Stomach smooth muscle (tissue), 2 donors: Measurements from ENCODE around the gene PCDHGB4.
"Not testable (repeated sequence)": the region's sequence is repeated elsewhere in the genome, so short reads cannot be mapped to it uniquely, and the experiment has no call there.

Experiments
- H3K27ac ChIP-seq: one replicate; pipeline ENCODE4 v1.7.0; 2013; ENCODE audit warnings: mild to moderate bottlenecking, low read length, inconsistent platforms
- H3K27me3 ChIP-seq, 2 donors: one replicate each; pipeline ENCODE4 v1.7.0; 2013; ENCODE audit warnings: low read length in 2 of 2; ENCODE audit not compliant: insufficient read depth in 2 of 2, control insufficient read depth in 1 of 2
- H3K36me3 ChIP-seq, 2 donors: one replicate each; pipeline ENCODE4 v1.7.0; 2013; ENCODE audit warnings: low read length in 2 of 2; ENCODE audit not compliant: control insufficient read depth in 2 of 2, insufficient read depth in 2 of 2
- H3K4me1 ChIP-seq: one replicate; pipeline ENCODE4 v1.7.0; 2013; ENCODE audit warnings: low read length; ENCODE audit not compliant: control insufficient read depth, insufficient read depth
- H3K4me3 ChIP-seq, 2 donors: one replicate each; pipeline ENCODE4 v1.7.0; 2013; ENCODE audit warnings: low read length in 2 of 2
- H3K9ac ChIP-seq, 2 donors: one replicate each; pipeline ENCODE4 v1.7.0; 2013; ENCODE audit warnings: low read length in 2 of 2, mild to moderate bottlenecking in 1 of 2
- H3K9me3 ChIP-seq, 2 donors: one replicate each; pipeline ENCODE4 v1.7.0; 2013; ENCODE audit warnings: low read length in 2 of 2; ENCODE audit not compliant: control insufficient read depth in 2 of 2
- donor health status: healthy.
- donor health status: Pancreatic carcinoma.

The PCDHGB4 gene

GRCh38 chr5:141388661-141389060, 1.2 kb downstream of the PCDHGB4 start:
- peak overlapping the region in 1 of 2 donors; percentile 38 for H3K4me3 ChIP-seq
- peaks cover 0 to 3% of the 10 kb centered on the region in 2 donors for H3K36me3 ChIP-seq
- H3K4me1 ChIP-seq: no peaks in the 10 kb centered on the region
- no peak overlapping the region for H3K9ac ChIP-seq
- H3K9me3 ChIP-seq: peaks cover 52 to 77% of the 10 kb centered on the region in 2 donors
- H3K27me3 ChIP-seq: peaks cover 0 to 3% of the 10 kb centered on the region in 2 donors
- no peak overlapping the region for H3K27ac ChIP-seq

DNA sequence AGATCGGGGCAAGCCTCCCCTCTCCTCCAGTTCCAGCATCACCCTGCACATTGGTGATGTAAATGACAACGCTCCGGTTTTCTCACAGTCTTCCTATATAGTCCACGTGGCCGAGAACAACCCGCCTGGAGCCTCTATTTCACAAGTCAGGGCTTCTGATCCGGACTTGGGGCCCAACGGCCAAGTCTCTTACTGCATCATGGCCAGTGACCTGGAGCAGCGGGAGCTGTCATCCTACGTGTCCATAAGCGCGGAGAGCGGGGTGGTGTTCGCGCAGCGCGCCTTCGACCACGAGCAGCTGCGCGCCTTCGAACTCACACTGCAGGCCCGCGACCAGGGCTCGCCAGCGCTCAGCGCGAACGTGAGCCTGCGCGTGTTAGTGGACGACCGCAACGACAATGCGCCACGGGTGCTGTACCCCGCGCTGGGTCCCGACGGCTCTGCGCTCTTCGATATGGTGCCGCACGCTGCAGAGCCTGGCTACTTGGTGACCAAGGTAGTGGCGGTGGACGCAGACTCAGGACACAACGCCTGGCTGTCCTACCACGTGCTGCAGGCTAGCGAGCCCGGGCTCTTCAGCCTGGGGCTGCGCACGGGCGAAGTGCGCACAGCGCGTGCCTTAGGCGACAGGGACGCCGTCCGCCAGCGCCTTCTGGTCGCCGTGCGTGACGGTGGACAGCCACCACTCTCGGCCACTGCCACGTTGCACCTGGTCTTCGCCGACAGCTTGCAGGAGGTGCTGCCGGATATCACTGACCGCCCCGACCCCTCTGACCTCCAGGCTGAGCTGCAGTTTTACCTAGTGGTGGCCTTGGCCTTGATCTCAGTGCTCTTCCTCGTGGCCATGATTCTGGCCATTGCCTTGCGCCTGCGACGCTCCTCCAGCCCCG, 1.9 kb downstream of the PCDHGB4 start:
- Histone ChIP-seq H3K36me3 (peaks cover 0 to 3% of the 10 kb centered on the region in 2 donors), H3K4me3 (peak overlapping the region; percentile 29 to 38), H3K27me3 (peaks cover 0 to 3% of the 10 kb centered on the region in 2 donors), H3K9me3 (peaks cover 49 to 75% of the 10 kb centered on the region in 2 donors), H3K27ac (no peak overlapping the region), H3K4me1 (no peaks in the 10 kb centered on the region), H3K9ac (no peak overlapping the region)

DNA sequence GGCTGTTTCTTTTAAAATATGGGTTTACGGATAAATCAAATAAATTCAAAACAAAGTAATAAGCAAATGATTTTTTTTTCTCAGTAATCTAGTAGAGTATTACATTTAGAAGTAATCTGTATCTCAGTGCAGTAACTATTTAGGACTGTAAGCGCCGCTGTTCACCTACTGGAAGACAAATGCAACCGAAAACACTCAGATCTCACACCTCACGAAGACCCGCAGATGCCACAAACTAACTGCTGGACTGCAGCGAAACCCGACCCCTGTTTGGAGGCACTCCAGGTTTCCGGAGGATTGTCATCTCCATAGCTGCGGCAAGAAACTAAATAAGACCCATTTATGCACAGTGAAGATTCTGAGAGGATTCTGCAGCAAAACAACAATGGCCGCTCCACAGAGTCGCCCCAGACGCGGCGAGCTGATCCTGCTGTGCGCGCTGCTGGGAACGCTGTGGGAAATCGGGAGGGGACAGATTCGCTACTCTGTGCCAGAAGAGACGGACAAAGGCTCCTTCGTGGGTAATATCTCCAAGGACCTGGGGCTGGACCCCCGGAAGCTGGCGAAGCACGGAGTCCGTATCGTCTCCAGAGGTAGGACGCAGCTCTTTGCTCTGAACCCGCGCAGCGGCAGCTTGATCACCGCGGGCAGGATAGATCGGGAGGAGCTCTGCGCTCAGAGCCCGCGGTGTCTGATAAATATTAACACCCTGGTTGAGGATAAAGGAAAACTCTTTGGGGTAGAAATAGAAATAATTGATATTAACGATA, 5.1 kb downstream of the PCDHGB4 start, which contains the start of gene PCDHGA8:
Gene PCDHGA8, plus strand, starts transcription at position 205 of the 770 bp plus-strand sequence. Its CDS starts 181 bp downstream, at position 386.
- Histone ChIP-seq H3K4me3 (peak within 1 kb of the TSS; percentile 15 to 37), H3K4me1 (no peaks in the 10 kb centered on the region), H3K9me3 (peaks cover 37 to 75% of the 10 kb centered on the region in 2 donors), H3K27ac (no peak within 1 kb of the TSS), H3K27me3 (peaks cover 0 to 3% of the 10 kb centered on the region in 2 donors), H3K9ac (no peak within 1 kb of the TSS), H3K36me3 (peaks cover 2 to 3% of the 10 kb centered on the region in 2 donors)

GRCh38 chr5:141393267-141393666, 5.8 kb downstream of the PCDHGB4 start:
- Histone ChIP-seq H3K9me3 (peaks cover 35 to 76% of the 10 kb centered on the region in 2 donors), H3K9ac (no peak overlapping the region), H3K4me1 (no peaks in the 10 kb centered on the region), H3K4me3 (peak overlapping the region in 1 of 2 donors; percentile 31), H3K36me3 (peaks cover 2 to 3% of the 10 kb centered on the region in 2 donors), H3K27ac (no peak overlapping the region), H3K27me3 (peaks cover 0 to 3% of the 10 kb centered on the region in 2 donors)

DNA sequence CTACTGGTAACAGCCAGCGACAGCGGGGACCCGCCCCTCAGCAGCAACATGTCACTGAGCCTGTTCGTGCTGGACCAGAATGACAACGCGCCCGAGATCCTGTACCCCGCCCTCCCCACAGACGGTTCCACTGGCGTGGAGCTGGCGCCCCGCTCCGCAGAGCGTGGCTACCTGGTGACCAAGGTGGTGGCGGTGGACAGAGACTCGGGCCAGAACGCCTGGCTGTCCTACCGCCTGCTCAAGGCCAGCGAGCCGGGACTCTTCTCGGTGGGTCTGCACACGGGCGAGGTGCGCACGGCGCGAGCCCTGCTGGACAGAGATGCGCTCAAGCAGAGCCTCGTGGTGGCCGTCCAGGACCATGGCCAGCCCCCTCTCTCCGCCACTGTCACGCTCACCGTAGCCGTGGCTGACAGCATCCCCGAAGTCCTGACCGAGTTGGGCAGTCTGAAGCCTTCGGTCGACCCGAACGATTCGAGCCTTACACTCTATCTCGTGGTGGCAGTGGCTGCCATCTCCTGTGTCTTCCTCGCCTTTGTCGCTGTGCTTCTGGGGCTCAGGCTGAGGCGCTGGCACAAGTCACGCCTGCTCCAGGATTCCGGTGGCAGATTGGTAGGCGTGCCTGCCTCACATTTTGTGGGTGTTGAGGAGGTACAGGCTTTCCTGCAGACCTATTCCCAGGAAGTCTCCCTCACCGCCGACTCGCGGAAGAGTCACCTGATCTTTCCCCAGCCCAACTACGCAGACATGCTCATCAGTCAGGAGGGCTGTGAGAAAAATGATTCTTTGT, 7.1 kb downstream of the PCDHGB4 start:
- not testable (repeated sequence) for H3K4me1 ChIP-seq, H3K27me3 ChIP-seq, H3K4me3 ChIP-seq, H3K36me3 ChIP-seq, H3K27ac ChIP-seq, H3K9ac ChIP-seq
- H3K9me3 ChIP-seq: peaks cover 32 to 76% of the 10 kb centered on the region in 2 donors

- Histone ChIP-seq H3K9me3 (peaks cover 18 to 71% of the 10 kb centered on the region in 2 donors), H3K4me3 (peak within 1 kb of the TSS; percentile 55 to 62)
- H3K27ac ChIP-seq, H3K9ac ChIP-seq, H3K36me3 ChIP-seq, H3K27me3 ChIP-seq, H3K4me1 ChIP-seq: not testable (repeated sequence)
Measured at GRCh38 chr5:141397756-141398551, 10.5 kb downstream of the PCDHGB4 start, which contains the start of gene PCDHGB5. Gene PCDHGB5 (plus strand): TSS chr5:141397947. CDS start chr5:141398128, 181 bp downstream.

DNA sequence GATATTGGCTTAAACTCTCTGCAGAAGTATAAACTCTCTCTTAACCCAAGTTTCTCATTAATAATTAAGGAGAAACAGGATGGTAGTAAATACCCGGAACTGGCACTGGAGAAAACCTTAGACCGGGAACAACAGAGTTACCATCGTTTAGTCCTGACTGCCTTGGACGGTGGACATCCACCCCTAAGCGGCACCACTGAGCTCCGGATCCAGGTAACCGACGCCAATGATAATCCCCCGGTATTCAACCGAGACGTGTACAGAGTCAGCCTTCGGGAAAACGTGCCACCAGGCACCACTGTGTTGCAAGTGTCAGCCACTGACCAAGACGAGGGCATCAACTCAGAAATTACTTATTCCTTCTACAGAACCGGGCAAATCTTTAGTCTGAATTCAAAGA, 11.1 kb downstream of the PCDHGB4 start:
- peaks cover 16 to 71% of the 10 kb centered on the region in 2 donors for H3K9me3 ChIP-seq
- H3K4me1 ChIP-seq: no peaks in the 10 kb centered on the region
- H3K9ac ChIP-seq: no peak overlapping the region
- peak overlapping the region; percentile 55 to 62 for H3K4me3 ChIP-seq
- no peak overlapping the region for H3K27ac ChIP-seq
- H3K36me3 ChIP-seq: peaks cover 0 to 2% of the 10 kb centered on the region in 2 donors
- H3K27me3 ChIP-seq: no peaks in the 10 kb centered on the region

GRCh38 chr5:141399555-141400258, 12.2 kb downstream of the PCDHGB4 start:
- H3K9ac ChIP-seq: no peak overlapping the region
- H3K9me3 ChIP-seq: peaks cover 19 to 73% of the 10 kb centered on the region in 2 donors
- H3K27me3 ChIP-seq: no peaks in the 10 kb centered on the region
- peak overlapping the region; percentile 48 to 49 for H3K4me3 ChIP-seq
- peaks cover 0 to 2% of the 10 kb centered on the region in 2 donors for H3K36me3 ChIP-seq
- no peak overlapping the region for H3K27ac ChIP-seq
- H3K4me1 ChIP-seq: no peaks in the 10 kb centered on the region

DNA sequence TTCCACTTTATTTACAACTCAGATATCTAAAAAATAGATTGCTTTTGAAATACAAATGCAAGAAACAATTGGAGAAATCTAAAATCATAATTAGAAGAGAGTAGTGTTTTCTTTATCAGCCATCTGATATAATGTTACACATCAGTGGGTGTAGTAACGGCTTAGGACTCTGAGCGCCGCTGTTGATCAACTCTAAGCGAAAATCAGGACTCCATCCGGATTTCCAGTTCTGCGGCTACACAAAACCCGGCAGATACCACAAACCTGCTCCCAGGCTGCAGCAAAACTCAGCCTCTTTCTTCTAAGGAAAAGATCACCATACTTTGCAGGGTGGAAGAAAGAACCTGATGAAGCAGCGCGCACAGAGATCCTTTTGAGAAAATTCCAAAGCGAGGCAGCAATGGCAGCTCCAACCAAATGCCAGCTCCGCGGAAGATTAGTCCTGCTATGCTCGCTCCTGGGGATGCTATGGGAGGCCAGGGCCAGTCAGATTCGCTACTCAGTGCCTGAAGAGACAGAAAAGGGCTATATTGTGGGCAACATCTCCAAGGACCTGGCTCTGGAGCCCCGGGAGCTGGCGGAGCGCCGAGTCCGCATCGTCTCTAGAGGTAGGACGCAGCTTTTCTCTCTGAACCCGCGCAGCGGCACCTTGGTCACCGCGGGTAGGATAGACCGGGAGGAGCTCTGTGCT, 15.2 kb downstream of the PCDHGB4 start, which contains the start of gene PCDHGA9:
Gene PCDHGA9, plus strand, starts transcription at position 226 of the 691 bp plus-strand sequence. Its CDS starts 175 bp downstream, at position 401.
- peak within 1 kb of the TSS; percentile 60 to 65 for H3K4me3 ChIP-seq
- no peaks in the 10 kb centered on the region for H3K27me3 ChIP-seq
- no peaks in the 10 kb centered on the region for H3K4me1 ChIP-seq
- H3K27ac ChIP-seq: no peak within 1 kb of the TSS
- no peaks in the 10 kb centered on the region for H3K36me3 ChIP-seq
- H3K9ac ChIP-seq: no peak within 1 kb of the TSS
- H3K9me3 ChIP-seq: peaks cover 21 to 74% of the 10 kb centered on the region in 2 donors
